ENCODE measurements around the gene AGBL5.

- TF ChIP-seq ZNF549 (tag by site-specific recombination; IDR thresholded peaks at IDR 0.05) (no peak), ZNF768 (tag by site-specific recombination; IDR thresholded peaks at IDR 0.05) (no peak), ZNF830 (tag by site-specific recombination; IDR thresholded peaks at IDR 0.05; ENCODE audit: low read depth) (no peak), ZNF571 (tag by site-specific recombination; IDR thresholded peaks at IDR 0.05) (no peak), ZNF223 (tag by site-specific recombination; IDR thresholded peaks at IDR 0.05) (no peak), CTCF (tag by site-specific recombination; IDR thresholded peaks at IDR 0.05) (no peak), MYNN (tag by site-specific recombination; IDR thresholded peaks at IDR 0.05; ENCODE audit: borderline replicate concordance) (no peak)
Observed at GRCh38 chr2:27102329-27102728, 50.9 kb downstream of the AGBL5 start.

All from HEK293 (cell line).